Esophagus squamous epithelium (tissue), 5 donors: Measurements from ENCODE around the gene DPH2. TPM values are rescaled to one million over a fixed set of nuclear protein-coding genes. Genes with fewer than 3 reads are reported as not detected.

Experiments
- DNase-seq: peaks from one replicate; lab custom pipeline; 2025; lab: John Stamatoyannopoulos, UW
- H3K27ac ChIP-seq, 4 donors: fragments of 200-600 bp; sonication (generic); one replicate each; pipeline ENCODE4 v1.5.1; 2016 to 2019; ENCODE audit warnings: mild to moderate bottlenecking in 1 of 4
- H3K27me3 ChIP-seq, 4 donors: fragments of 200-600 bp; sonication (generic); 1 replicate in 3 of 4; 2 replicates in 1 of 4; pipeline versions ENCODE4 v1.5.1 to v1.6.0; 2017 to 2021; ENCODE audit warnings: antibody characterized with exemption in 1 of 4
- H3K36me3 ChIP-seq, 3 donors: fragments of 200-600 bp; sonication (generic); one replicate each; pipeline ENCODE4 v1.5.1; 2016 to 2019
- H3K4me1 ChIP-seq, 3 donors: fragments of 200-600 bp; sonication (generic); one replicate each; pipeline ENCODE4 v1.5.1; 2017 to 2019
- H3K4me3 ChIP-seq, 4 donors: fragments of 200-600 bp; sonication (generic); 1 replicate in 3 of 4; 2 replicates in 1 of 4; pipeline ENCODE4 v1.5.1; 2016 to 2019; ENCODE audit warnings: mild to moderate bottlenecking in 2 of 4, moderate library complexity in 1 of 4
- H3K9me3 ChIP-seq, 3 donors: fragments of 200-600 bp; sonication (generic); one replicate each; pipeline ENCODE4 v1.5.1; 2016 to 2019
- CTCF ChIP-seq, 6 experiments: fragments of 450-650 bp in 4 of 6; fragments of 200-600 bp in 2 of 6; sonication (generic) in 2 of 6; IDR thresholded peaks; one replicate each; pipeline ENCODE4 v1.5.1; 2016 to 2019; ENCODE audit warnings: antibody characterized with exemption in 6 of 6, mild to moderate bottlenecking in 4 of 6, moderate library complexity in 4 of 6
- POLR2A ChIP-seq, 4 donors: fragments of 450-650 bp; IDR thresholded peaks; one replicate each; pipeline ENCODE4 v1.6.1; 2017; ENCODE audit warnings: antibody characterized with exemption in 4 of 4, mild to moderate bottlenecking in 4 of 4, moderate library complexity in 3 of 4
- WGBS, 2 donors: methylation state at CpG; one replicate each; pipeline ENCODE4 v1.1.5; 2018; 5-methylcytosine and 5-hydroxymethylcytosine counted together
- intact Hi-C: fragments of 100-400 bp; cut with DNase I; formaldehyde crosslinking; loops from one replicate; pipeline ENCODE4 v1.15.0; 2022
- total RNA-seq, 4 donors: library from RNA; depleted of rRNA; stranded (reverse); fragments of >200 nt; gene quantifications; one replicate each; pipeline ENCODE4 v1.1.0, GENCODE V29; 2016
- donor health status: DM: yes; HTN: yes; CAD: no.

Gene DPH2
- total RNA-seq, 4 donors from 2014 or later: 14.0 to 34.6 (median 27.7) TPM

GRCh38 chr1:43963890-43964289 lies 5.9 kb upstream of the DPH2 start:
- Histone ChIP-seq H3K27me3 (no peaks in the 10 kb centered on the region), H3K9me3 (no peaks in the 10 kb centered on the region), H3K36me3 (peaks cover 6 to 87% (median 13%) of the 10 kb centered on the region in 3 donors), H3K27ac (no peak overlapping the region), H3K4me1 (no peaks in the 10 kb centered on the region), H3K4me3 (no peak overlapping the region)
- no peak for TF ChIP-seq POLR2A (IDR thresholded peaks at IDR 0.05)
- 82 to 91% methylated on average over 5 of the region's 5 CpGs for WGBS, 2 donors
- intact Hi-C loops: no loop called here
- DNase-seq: no peak

GRCh38 chr1:43965316-43965715 lies 4.5 kb upstream of the DPH2 start:
- no peak overlapping the region for H3K4me3 ChIP-seq
- H3K27ac ChIP-seq: no peak overlapping the region
- 90% methylated on average over 3 of the region's 3 CpGs for WGBS, 2 donors
- H3K27me3 ChIP-seq: no peaks in the 10 kb centered on the region
- no peak for DNase-seq
- TF ChIP-seq CTCF (IDR thresholded peaks at IDR 0.05) (no peak), POLR2A (IDR thresholded peaks at IDR 0.05) (no peak)
- peaks cover 6 to 73% (median 8%) of the 10 kb centered on the region in 3 donors for H3K36me3 ChIP-seq
- H3K4me1 ChIP-seq: peaks cover 2 to 9% (median 2%) of the 10 kb centered on the region in 3 donors
- intact Hi-C loops: no loop called here
- no peaks in the 10 kb centered on the region for H3K9me3 ChIP-seq

GRCh38 chr1:43968348-43968948 lies 1.4 kb upstream of the DPH2 start:
- no peak for TF ChIP-seq CTCF (IDR thresholded peaks at IDR 0.05)
- no peak for TF ChIP-seq POLR2A (IDR thresholded peaks at IDR 0.05)
- Histone ChIP-seq H3K36me3 (peaks cover 4 to 64% (median 8%) of the 10 kb centered on the region in 3 donors), H3K4me1 (peaks cover 9 to 26% (median 14%) of the 10 kb centered on the region in 3 donors), H3K9me3 (no peaks in the 10 kb centered on the region), H3K27me3 (no peaks in the 10 kb centered on the region), H3K4me3 (no peak overlapping the region), H3K27ac (no peak overlapping the region)
- 84 to 90% methylated on average over 6 of the region's 6 CpGs for WGBS, 2 donors
- intact Hi-C loops: no loop called here
- DNase-seq: no peak

GRCh38 chr1:43969416-43969745 lies 429 bp upstream of the DPH2 start:
- H3K9me3 ChIP-seq: no peaks in the 10 kb centered on the region
- H3K27me3 ChIP-seq: no peaks in the 10 kb centered on the region
- DNase-seq: no peak
- H3K4me1 ChIP-seq: peaks cover 15 to 36% (median 20%) of the 10 kb centered on the region in 3 donors
- WGBS, 2 donors: 51 to 56% methylated on average over 7 of the region's 7 CpGs
- H3K4me3 ChIP-seq: peak overlapping the region in 3 of 4 donors; percentile 66 to 83 (median 74)
- intact Hi-C loops: no loop called here
- TF ChIP-seq POLR2A (IDR thresholded peaks at IDR 0.05) (no peak), CTCF (IDR thresholded peaks at IDR 0.05) (no peak)
- H3K36me3 ChIP-seq: peaks cover 5 to 54% (median 8%) of the 10 kb centered on the region in 3 donors
- H3K27ac ChIP-seq: peak overlapping the region in 1 of 4 donors; percentile 63

- whole genome bisulfite sequencing, 2 donors: 35 to 70% methylated on average over 3 to 5 of the region's 5 CpGs
Measured at GRCh38 chr1:43970502-43970901, 692 bp downstream of the DPH2 start.

More at GRCh38 chr1:43970502-43970901, 692 bp downstream of the DPH2 start:
- peaks cover 17 to 39% (median 20%) of the 10 kb centered on the region in 3 donors for H3K4me1 ChIP-seq
- intact Hi-C loops: no loop called here
- no peak for TF ChIP-seq CTCF (IDR thresholded peaks at IDR 0.05)
- TF ChIP-seq POLR2A (IDR thresholded peaks at IDR 0.05): no peak
- peak overlapping the region; percentile 66 to 84 (median 78) for H3K4me3 ChIP-seq
- no peaks in the 10 kb centered on the region for H3K27me3 ChIP-seq
- H3K27ac ChIP-seq: peak overlapping the region; percentile 14 to 63 (median 45)
- H3K36me3 ChIP-seq: peaks cover 5 to 46% (median 8%) of the 10 kb centered on the region in 3 donors
- no peak for DNase-seq
- no peaks in the 10 kb centered on the region for H3K9me3 ChIP-seq
